ENCODE data around the gene CCR2. TPM values are rescaled to one million over a fixed set of nuclear protein-coding genes. Genes with fewer than 3 reads are reported as not detected.

CCR2 gene
- total and polyA plus RNA-seq, 2 experiments from 2014 or later, result not detected

- Histone ChIP-seq H3F3A (replicated peaks; ENCODE audit: low read depth) (no peaks in the 10 kb centered on the region), H3K4me2 (no peak overlapping the region), H4K20me1 (replicated peaks; ENCODE audit: insufficient read depth) (no peaks in the 10 kb centered on the region; the same call in none of the 2 replicates), H3K27me3 (ENCODE audit: insufficient read depth) (no peaks in the 10 kb centered on the region), H3K4me1 (ENCODE audit: insufficient read depth) (peaks cover 8% of the 10 kb centered on the region), H2AFZ (no peak overlapping the region), H3K36me3 (ENCODE audit: insufficient read depth) (no peaks in the 10 kb centered on the region), H3K27ac (ENCODE audit: low read depth) (no peak overlapping the region), H3K4me3 (no peak overlapping the region), H3K79me2 (replicated peaks; ENCODE audit: insufficient read depth) (no peaks in the 10 kb centered on the region), H3K9me2 (ENCODE audit: insufficient read depth) (no peaks in the 10 kb centered on the region)
- H3K4me3 Mint-ChIP-seq, result no peak overlapping the region
- H3K36me3 Mint-ChIP-seq (ENCODE audit: low read depth), result no peaks in the 10 kb centered on the region; the same call in 2 of the 3 replicates
- H3K9me3 Mint-ChIP-seq, result no peaks in the 10 kb centered on the region; the same call in 2 of the 3 replicates
- ATAC-seq (peak; percentile 51), DNase-seq (ENCODE audit: low spot score) (peak; percentile 52)
- H3K4me1 Mint-ChIP-seq, result peaks cover 17% of the 10 kb centered on the region
- H3K27me3 Mint-ChIP-seq (ENCODE audit: insufficient read depth, low read depth, poor library complexity), result no peaks in the 10 kb centered on the region
- TF ChIP-seq CTCF (conservative IDR thresholded peaks at IDR 0.05; ENCODE audit: low read depth in 2 of 2), result peak; percentile 67 to 79
- no peak for TF ChIP-seq ZNF114 (CRISPR knock-in tag; IDR thresholded peaks at IDR 0.05)
- no peak overlapping the region for H3K27ac Mint-ChIP-seq
Measured at GRCh38 chr3:46372492-46373359, 18.8 kb downstream of the CCR2 start.

DNA sequence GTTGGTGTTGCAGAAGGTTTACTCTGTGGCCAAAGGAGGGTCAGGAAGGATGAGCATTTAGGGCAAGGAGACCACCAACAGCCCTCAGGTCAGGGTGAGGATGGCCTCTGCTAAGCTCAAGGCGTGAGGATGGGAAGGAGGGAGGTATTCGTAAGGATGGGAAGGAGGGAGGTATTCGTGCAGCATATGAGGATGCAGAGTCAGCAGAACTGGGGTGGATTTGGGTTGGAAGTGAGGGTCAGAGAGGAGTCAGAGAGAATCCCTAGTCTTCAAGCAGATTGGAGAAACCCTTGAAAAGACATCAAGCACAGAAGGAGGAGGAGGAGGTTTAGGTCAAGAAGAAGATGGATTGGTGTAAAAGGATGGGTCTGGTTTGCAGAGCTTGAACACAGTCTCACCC is 20.8 kb downstream of the CCR2 start:
- Mint-ChIP-seq H3K4me3 (no peak overlapping the region), H3K9me3 (peaks cover 2% of the 10 kb centered on the region; the same call in 2 of the 3 replicates), H3K4me1 (peaks cover 17% of the 10 kb centered on the region), H3K36me3 (ENCODE audit: low read depth) (no peaks in the 10 kb centered on the region; the same call in 2 of the 3 replicates), H3K27ac (no peak overlapping the region), H3K27me3 (ENCODE audit: insufficient read depth, low read depth, poor library complexity) (peaks cover 2% of the 10 kb centered on the region)
- Histone ChIP-seq H3K4me2 (no peak overlapping the region), H2AFZ (no peak overlapping the region), H3K9me2 (ENCODE audit: insufficient read depth) (no peaks in the 10 kb centered on the region), H3K27ac (ENCODE audit: low read depth) (no peak overlapping the region), H3K79me2 (replicated peaks; ENCODE audit: insufficient read depth) (no peaks in the 10 kb centered on the region), H3F3A (replicated peaks; ENCODE audit: low read depth) (no peaks in the 10 kb centered on the region), H4K20me1 (replicated peaks; ENCODE audit: insufficient read depth) (no peaks in the 10 kb centered on the region; the same call in none of the 2 replicates), H3K4me1 (ENCODE audit: insufficient read depth) (peaks cover 8% of the 10 kb centered on the region), H3K27me3 (ENCODE audit: insufficient read depth) (no peaks in the 10 kb centered on the region), H3K36me3 (ENCODE audit: insufficient read depth) (no peaks in the 10 kb centered on the region), H3K4me3 (no peak overlapping the region)
- ATAC-seq, result no peak
- TF ChIP-seq NANOG (IDR thresholded peaks at IDR 0.05; ENCODE audit: borderline replicate concordance) (no peak), POLR2AphosphoS5 (IDR thresholded peaks at IDR 0.05; ENCODE audit: low read depth) (no peak), EZH2 (IDR thresholded peaks at IDR 0.05; ENCODE audit: low read depth, unreplicated experiment) (no peak), JUNB (IDR thresholded peaks at IDR 0.05; ENCODE audit: unreplicated experiment) (no peak)
- no peak for DNase-seq (ENCODE audit: low spot score)

- Histone ChIP-seq H3K4me3 (no peak overlapping the region), H4K20me1 (replicated peaks; ENCODE audit: insufficient read depth) (no peaks in the 10 kb centered on the region; the same call in none of the 2 replicates), H3K36me3 (ENCODE audit: insufficient read depth) (no peaks in the 10 kb centered on the region), H2AFZ (no peak overlapping the region), H3K27ac (ENCODE audit: low read depth) (no peak overlapping the region), H3K79me2 (replicated peaks; ENCODE audit: insufficient read depth) (no peaks in the 10 kb centered on the region), H3K27me3 (ENCODE audit: insufficient read depth) (no peaks in the 10 kb centered on the region), H3K4me2 (peak overlapping the region; percentile 65), H3K9me2 (ENCODE audit: insufficient read depth) (no peaks in the 10 kb centered on the region), H3K4me1 (ENCODE audit: insufficient read depth) (peaks cover 12% of the 10 kb centered on the region), H3F3A (replicated peaks; ENCODE audit: low read depth) (no peaks in the 10 kb centered on the region)
- H3K4me3 Mint-ChIP-seq, result no peak overlapping the region
- no peaks in the 10 kb centered on the region; the same call in 2 of the 3 replicates for H3K36me3 Mint-ChIP-seq (ENCODE audit: low read depth)
- ATAC-seq (no peak), DNase-seq (ENCODE audit: low spot score) (no peak)
- no peak overlapping the region for H3K27ac Mint-ChIP-seq
- H3K9me3 Mint-ChIP-seq, result peaks cover 2% of the 10 kb centered on the region; the same call in 2 of the 3 replicates
- H3K27me3 Mint-ChIP-seq (ENCODE audit: insufficient read depth, low read depth, poor library complexity), result peaks cover 2% of the 10 kb centered on the region
- H3K4me1 Mint-ChIP-seq, result peaks cover 21% of the 10 kb centered on the region
- TF ChIP-seq REST (IDR thresholded peaks at IDR 0.05; ENCODE audit: unreplicated experiment) (no peak), EZH2phosphoT487 (IDR thresholded peaks at IDR 0.05; ENCODE audit: unreplicated experiment) (no peak), ZNF331 (CRISPR knock-in tag; IDR thresholded peaks at IDR 0.05; ENCODE audit: low read depth) (no peak), JUNB (IDR thresholded peaks at IDR 0.05; ENCODE audit: unreplicated experiment) (no peak)
Measured at GRCh38 chr3:46375218-46375617, 21.3 kb downstream of the CCR2 start.

Measured in GM23338 (cell line).